Duodenal mucosa (tissue), 2 donors: Measurements from ENCODE around the gene TEX19.
A peak's percentile ranks its signal among the peaks of the same experiment; 100 is the strongest.

Experiments used
- H3K27ac ChIP-seq: one replicate; pipeline ENCODE4 v1.7.0; 2013; ENCODE audit warnings: low read depth, low read length
- H3K27me3 ChIP-seq, 2 donors: one replicate each; pipeline ENCODE4 v1.7.0; 2013; ENCODE audit warnings: low read length in 2 of 2, control low read depth in 1 of 2; ENCODE audit not compliant: insufficient read depth in 2 of 2, control insufficient read depth in 1 of 2
- H3K36me3 ChIP-seq, 2 donors: one replicate each; pipeline ENCODE4 v1.7.0; 2013; ENCODE audit warnings: low read length in 2 of 2, control low read depth in 1 of 2; ENCODE audit not compliant: insufficient read depth in 2 of 2, control insufficient read depth in 1 of 2
- H3K4me1 ChIP-seq, 2 donors: one replicate each; pipeline ENCODE4 v1.7.0; 2013; ENCODE audit warnings: low read length in 2 of 2, control low read depth in 1 of 2; ENCODE audit not compliant: insufficient read depth in 2 of 2, control insufficient read depth in 1 of 2
- H3K4me3 ChIP-seq, 2 donors: one replicate each; pipeline ENCODE4 v1.7.0; 2013; ENCODE audit warnings: low read length in 2 of 2, low read depth in 1 of 2
- H3K9ac ChIP-seq, 2 donors: one replicate each; pipeline ENCODE4 v1.7.0; 2013; ENCODE audit warnings: low read length in 2 of 2, low read depth in 1 of 2
- H3K9me3 ChIP-seq, 2 donors: one replicate each; pipeline ENCODE4 v1.7.0; 2013; ENCODE audit warnings: low read length in 2 of 2, control low read depth in 1 of 2; ENCODE audit not compliant: control insufficient read depth in 1 of 2

TEX19 gene

DNA sequence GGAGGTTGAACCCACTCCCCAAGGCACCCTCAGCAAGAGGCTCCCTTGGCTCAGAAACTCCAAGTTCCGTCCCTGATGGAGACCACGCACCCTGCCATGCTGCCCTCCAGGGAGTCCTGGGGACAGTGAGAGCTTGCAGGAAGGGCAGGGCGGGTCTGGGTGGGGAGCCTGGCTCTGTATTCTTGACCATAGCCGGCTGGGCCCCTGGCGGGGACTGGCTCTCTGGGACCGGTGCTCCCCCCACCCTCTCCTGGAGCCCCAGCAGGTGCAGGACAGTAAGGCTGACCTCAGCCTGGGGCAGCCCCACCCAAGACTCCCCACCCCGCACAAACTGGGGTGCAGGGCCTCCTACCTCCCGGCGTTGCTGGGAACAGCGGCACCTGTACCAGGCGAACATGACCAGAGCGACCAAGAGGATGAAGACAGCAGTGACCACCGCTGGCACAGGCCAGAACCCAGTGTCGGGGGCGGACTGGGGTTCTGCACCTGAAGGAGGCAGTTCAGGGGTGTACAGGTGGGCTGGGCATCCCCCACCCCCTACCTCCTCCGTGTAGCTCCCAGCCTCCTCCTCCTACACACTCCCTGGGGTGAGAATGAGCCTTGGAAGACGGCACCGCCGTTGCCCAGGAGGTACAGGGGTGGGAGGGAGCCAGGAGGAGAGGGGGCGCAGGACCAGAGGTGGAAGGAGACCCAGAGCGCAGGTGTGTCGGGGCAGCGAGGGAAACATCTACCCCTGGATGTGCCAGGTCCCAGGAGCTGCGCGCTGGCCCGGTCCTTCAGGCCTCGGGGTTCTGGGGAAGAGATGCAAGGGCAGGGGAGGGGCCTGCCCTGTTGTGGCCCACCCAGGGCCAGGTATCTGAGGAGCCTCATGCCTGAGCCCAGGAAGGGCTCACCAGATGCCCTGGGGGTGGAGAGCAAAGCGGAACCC is 36.3 kb upstream of the TEX19 start:
- Histone ChIP-seq H3K9me3 (peaks cover 0 to 7% of the 10 kb centered on the region in 2 donors), H3K9ac (no peak overlapping the region), H3K27ac (no peak overlapping the region), H3K4me3 (no peak overlapping the region), H3K4me1 (peaks cover 21 to 22% of the 10 kb centered on the region in 2 donors), H3K36me3 (no peaks in the 10 kb centered on the region), H3K27me3 (no peaks in the 10 kb centered on the region)

DNA sequence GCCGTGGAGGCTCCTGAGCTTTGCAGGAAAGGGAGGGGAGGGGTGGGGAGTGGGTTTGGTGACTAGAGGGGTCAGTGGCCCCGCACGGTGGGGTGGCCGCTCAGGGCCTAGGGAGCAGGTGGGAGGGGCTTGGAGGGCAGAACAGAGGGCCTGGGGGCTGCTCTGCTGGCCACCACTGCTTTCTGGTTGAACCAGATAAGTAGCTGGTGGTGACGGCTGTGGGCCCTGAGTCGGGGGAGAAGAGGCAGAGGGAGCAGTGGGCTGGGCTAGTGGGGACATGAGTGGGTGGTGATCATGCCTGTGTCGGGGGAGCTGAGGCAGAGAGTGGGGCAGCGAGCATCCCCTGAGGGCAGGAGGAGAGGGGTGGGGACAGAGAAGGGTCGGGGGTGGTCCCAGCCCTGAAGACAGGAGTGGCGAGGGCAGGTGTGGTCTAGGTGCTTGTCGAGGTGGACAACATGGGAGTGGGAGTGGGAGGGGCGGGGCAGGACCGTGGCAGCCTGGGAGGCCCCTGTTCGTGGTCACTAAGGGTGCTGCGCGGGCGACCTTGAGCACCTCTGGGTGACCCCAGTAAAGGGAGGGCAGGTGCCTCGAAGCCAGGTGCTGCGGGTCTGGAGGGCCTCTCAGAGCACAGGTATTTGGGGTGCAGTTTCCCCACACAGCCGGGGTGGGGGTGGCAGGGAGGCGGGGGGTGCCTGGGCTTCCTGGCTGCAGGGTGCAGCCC is 35.4 kb upstream of the TEX19 start:
- H3K4me1 ChIP-seq = peaks cover 28 to 30% of the 10 kb centered on the region in 2 donors
- no peak overlapping the region for H3K27ac ChIP-seq
- peaks cover 0 to 5% of the 10 kb centered on the region in 2 donors for H3K9me3 ChIP-seq
- no peaks in the 10 kb centered on the region for H3K27me3 ChIP-seq
- H3K36me3 ChIP-seq = no peaks in the 10 kb centered on the region
- no peak overlapping the region for H3K4me3 ChIP-seq
- H3K9ac ChIP-seq = no peak overlapping the region

DNA sequence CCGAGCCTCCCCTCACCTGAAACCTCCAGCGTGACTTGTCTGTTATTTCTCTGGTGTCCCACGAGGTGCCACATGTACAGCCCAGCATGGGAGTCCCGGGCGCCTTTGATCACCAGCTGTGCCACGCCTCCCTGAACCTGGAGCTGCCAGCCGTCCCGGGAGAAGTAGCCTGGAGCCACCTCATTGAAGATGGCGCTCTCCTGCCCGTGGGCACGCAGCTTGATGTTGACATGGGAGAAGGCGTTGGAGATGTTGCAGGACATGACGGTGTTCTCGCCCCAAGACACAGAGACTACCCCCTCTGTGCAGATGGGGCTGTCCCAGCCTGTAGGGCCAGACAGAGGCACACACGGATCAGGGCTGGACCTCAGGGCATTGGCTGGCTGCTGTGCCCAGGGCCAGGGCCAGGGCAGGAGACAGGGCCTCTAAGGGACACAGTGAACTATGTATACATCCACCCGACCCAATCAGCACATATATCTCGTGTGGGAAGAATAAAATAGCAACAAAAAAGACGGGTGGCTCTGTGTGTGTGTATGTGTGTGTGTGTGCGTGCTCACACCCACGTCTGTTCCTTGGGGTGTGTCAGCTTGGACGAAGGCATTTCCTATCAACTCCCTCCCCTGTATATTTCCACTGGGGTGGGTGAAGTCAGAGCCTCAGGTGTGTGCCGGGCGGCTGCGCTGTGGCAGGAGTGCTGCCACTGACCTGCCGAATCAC is 34.3 kb upstream of the TEX19 start:
- H3K36me3 ChIP-seq = no peaks in the 10 kb centered on the region
- H3K9ac ChIP-seq = peak overlapping the region in 1 of 2 donors; percentile 33
- H3K4me1 ChIP-seq = peaks cover 39 to 40% of the 10 kb centered on the region in 2 donors
- H3K27ac ChIP-seq = no peak overlapping the region
- no peak overlapping the region for H3K4me3 ChIP-seq
- H3K27me3 ChIP-seq = no peaks in the 10 kb centered on the region
- no peaks in the 10 kb centered on the region for H3K9me3 ChIP-seq

DNA sequence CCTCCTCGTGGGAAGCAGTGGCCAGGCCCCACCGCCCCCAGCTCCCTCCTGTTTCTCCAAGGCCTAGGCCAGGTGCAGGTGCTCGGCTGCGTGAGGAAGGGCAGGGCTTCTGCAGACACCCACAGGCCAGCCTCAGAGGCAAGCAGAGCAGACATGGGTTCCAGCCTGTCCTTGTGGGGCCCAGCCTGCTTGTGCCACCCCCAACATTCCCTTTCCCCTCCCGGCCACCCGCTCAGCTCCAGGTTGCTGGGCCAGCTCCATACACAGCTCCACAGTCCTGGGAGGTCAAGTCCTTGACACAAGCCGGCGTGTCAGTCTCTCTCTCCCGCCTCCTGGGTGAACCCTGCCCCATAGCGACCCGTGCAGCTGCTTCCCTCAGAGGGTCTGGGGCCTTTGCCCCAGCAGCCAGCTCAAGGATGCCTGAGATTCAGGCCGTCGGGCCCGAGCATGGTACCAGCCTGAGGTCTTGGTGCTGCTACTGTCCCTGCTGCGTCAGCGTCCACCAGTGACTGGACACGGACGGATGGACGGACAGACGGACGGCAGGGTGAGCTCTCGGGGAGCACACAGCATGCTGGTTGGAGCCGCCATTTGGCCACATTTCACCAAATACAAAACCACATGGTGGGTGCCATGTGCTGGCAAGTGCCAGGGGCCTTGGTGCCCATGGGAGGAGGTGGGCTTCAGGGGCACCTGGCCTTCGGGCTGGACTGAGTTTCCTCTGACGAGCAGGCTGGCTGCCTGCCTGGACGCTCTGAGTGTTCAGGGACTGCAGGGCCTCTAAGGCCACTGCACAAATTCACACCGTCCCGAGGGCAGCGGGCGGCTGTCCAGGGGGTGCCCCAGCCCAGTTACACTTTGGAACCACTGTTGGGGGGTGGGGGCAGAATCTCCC is 33.5 kb upstream of the TEX19 start:
- peak overlapping the region in 1 of 2 donors; percentile 33 for H3K9ac ChIP-seq
- H3K4me1 ChIP-seq = peaks cover 43 to 47% of the 10 kb centered on the region in 2 donors
- H3K9me3 ChIP-seq = no peaks in the 10 kb centered on the region
- H3K27me3 ChIP-seq = peaks cover 3 to 6% of the 10 kb centered on the region in 2 donors
- no peak overlapping the region for H3K27ac ChIP-seq
- H3K4me3 ChIP-seq = no peak overlapping the region
- H3K36me3 ChIP-seq = no peaks in the 10 kb centered on the region

DNA sequence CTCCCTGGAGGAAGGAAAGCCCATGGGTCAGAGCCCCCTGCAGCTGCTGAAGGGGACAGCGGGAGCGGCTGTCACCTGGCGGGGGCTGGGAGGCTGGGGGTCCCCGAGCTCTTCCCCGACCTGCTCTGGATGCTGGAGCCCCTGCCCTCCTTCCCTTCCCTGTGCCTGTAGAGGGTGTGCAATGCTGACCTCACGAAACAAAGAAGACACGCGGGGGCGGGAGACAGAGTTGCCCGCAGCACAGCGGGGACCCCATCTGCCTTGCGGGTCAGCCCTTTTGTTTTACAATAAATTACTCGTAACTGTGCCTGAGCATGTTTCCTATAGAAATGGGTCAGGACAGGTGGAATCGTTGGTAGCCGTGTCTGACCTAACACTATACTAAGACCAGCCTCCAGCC is 31.8 kb upstream of the TEX19 start:
- peaks cover 50 to 56% of the 10 kb centered on the region in 2 donors for H3K4me1 ChIP-seq

DNA sequence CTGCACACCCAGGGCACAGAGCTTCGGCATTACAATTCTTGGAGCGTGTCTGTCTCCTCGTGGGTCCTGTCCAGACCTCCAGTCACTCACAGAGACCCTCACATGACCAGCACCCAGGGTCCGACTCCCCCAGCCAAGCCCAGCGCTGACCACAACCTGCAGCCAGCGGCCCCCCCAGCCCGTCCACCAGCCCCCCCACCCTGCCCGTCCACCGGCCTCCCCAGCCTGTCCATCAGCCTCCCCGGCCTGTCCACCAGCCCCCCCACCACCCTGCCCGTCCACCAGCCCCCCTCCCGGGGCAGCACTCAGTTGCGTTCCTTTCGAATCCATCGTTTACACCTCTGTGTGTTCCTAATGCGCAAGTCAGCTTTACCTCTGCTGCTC is 31.3 kb upstream of the TEX19 start:
- Histone ChIP-seq H3K9ac (peak overlapping the region; percentile 51 to 54), H3K9me3 (no peaks in the 10 kb centered on the region), H3K4me3 (no peak overlapping the region), H3K27me3 (peaks cover 14% of the 10 kb centered on the region in 2 donors), H3K36me3 (no peaks in the 10 kb centered on the region), H3K27ac (peak overlapping the region; percentile 75), H3K4me1 (peaks cover 54 to 61% of the 10 kb centered on the region in 2 donors)

More for the DNA sequence above, 31.8 kb upstream of the TEX19 start:
- Histone ChIP-seq H3K27me3 (peaks cover 14% of the 10 kb centered on the region in 2 donors), H3K4me3 (no peak overlapping the region), H3K27ac (no peak overlapping the region), H3K9ac (no peak overlapping the region), H3K36me3 (no peaks in the 10 kb centered on the region), H3K9me3 (no peaks in the 10 kb centered on the region)

DNA sequence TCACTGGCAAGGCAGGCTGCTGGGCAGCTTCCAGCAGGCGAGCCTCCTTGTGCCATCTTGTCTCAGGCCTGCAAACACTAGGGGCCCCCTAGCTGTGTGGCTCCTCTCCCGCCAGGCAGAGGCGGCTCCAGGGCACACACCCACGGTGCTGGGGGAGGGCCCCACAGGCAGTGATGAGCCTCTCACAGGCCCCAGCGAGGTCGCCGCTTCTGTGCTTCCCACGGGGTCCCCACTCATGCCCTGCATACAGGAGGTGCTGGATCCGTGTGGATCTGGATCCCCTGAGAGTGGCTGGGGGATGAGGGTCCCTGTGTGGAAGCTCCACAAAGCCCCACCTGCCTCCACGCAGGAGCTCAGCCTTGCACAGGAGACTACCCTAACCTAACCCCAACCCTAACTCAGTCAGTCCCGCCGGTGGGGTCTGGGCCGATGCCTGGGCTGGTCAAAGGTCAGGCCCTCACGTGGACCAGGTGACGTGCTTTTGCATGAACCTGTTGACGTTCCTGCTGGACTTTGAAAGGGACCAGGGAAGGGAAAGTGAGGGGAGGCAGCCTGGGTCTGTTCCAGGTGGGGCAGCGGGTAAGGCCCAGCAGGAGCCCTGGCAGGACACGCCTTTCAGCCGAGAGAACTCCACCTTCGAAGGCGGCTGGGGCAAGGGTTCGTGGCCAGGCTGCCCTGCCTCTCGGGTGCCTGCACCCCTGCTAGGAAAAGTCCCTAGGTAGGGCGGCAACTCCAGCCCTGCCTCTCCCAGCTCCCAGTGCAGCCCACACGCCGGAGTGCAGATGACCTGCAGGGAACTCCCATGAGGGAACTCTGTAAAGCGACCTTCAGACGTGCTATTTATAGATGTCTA is 30.7 kb upstream of the TEX19 start:
- H3K4me1 ChIP-seq = peaks cover 58 to 67% of the 10 kb centered on the region in 2 donors
- peaks cover 14 to 19% of the 10 kb centered on the region in 2 donors for H3K27me3 ChIP-seq
- H3K27ac ChIP-seq = peak overlapping the region; percentile 83
- H3K36me3 ChIP-seq = no peaks in the 10 kb centered on the region
- H3K4me3 ChIP-seq = peak overlapping the region in 1 of 2 donors; percentile 1
- H3K9me3 ChIP-seq = no peaks in the 10 kb centered on the region
- peak overlapping the region; percentile 54 to 57 for H3K9ac ChIP-seq

DNA sequence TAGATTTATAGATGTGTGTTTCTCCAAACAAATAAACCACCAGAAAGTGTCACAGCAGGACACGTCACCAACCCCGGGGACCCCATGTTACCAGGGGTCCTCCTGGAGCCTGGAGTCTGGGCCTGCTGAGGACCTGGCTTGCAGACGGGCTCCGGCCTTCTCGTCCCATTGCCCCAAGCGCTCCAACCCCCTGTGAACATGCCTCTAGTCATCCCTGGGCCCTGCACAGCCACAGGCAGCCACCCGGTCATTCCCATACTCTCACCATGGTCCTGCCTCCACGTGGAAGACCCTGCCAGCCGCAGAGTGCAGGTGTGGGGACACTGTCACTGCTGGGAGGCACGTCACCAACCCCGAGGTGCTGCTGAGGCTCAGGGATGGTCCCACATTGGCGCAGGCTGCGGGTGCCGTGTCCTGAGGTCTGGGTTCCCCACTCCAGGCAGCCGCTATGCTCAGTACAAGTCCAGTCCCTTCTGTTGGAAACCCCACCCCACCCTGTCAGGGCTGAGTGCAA is 30.0 kb upstream of the TEX19 start:
- Histone ChIP-seq H3K27me3 (peaks cover 14 to 19% of the 10 kb centered on the region in 2 donors), H3K9me3 (no peaks in the 10 kb centered on the region), H3K36me3 (no peaks in the 10 kb centered on the region), H3K4me3 (no peak overlapping the region), H3K9ac (peak overlapping the region; percentile 57 to 58), H3K27ac (peak overlapping the region; percentile 83), H3K4me1 (peaks cover 58 to 67% of the 10 kb centered on the region in 2 donors)
